Endodermal cell (in vitro differentiated cells): Measurements from ENCODE around the gene TYSND1. TPM values are rescaled to one million over a fixed set of nuclear protein-coding genes. Genes with fewer than 3 reads are reported as not detected.

Experiments used
- DNase-seq: peaks from one replicate; pipeline ENCODE4 v3.0.0-alpha.2; 2017
- H3K27ac ChIP-seq: 2 replicates; pipeline ENCODE4 v1.5.1; 2013; ENCODE audit warnings: mild to moderate bottlenecking, low read depth, low read length, moderate library complexity
- H3K27me3 ChIP-seq: 2 replicates; pipeline ENCODE4 v1.6.1; 2013; ENCODE audit warnings: mild to moderate bottlenecking, low read length, moderate library complexity; ENCODE audit not compliant: insufficient read depth, control insufficient read depth, poor library complexity, severe bottlenecking
- H3K36me3 ChIP-seq: 2 replicates; pipeline ENCODE4 v1.7.0; 2013; ENCODE audit warnings: mild to moderate bottlenecking, low read length, moderate library complexity; ENCODE audit not compliant: control insufficient read depth, insufficient read depth
- H3K4me1 ChIP-seq: one replicate; pipeline ENCODE4 v1.7.0; 2013; ENCODE audit warnings: low read length; ENCODE audit not compliant: control insufficient read depth, insufficient read depth
- H3K4me3 ChIP-seq: 2 replicates; pipeline ENCODE4 v1.5.1; 2013; ENCODE audit warnings: mild to moderate bottlenecking, low read length, moderate library complexity
- H3K9ac ChIP-seq: 2 replicates; pipeline ENCODE4 v1.6.1; 2013; ENCODE audit warnings: mild to moderate bottlenecking, low read length, moderate library complexity; ENCODE audit not compliant: poor library complexity, severe bottlenecking; ENCODE audit errors: extremely low read depth
- H3K9me3 ChIP-seq: 2 replicates; pipeline ENCODE4 v1.6.1; 2013; ENCODE audit warnings: mild to moderate bottlenecking, low read length, moderate library complexity; ENCODE audit not compliant: control insufficient read depth
- H3K27ac Mint-ChIP-seq: 2 replicates; pipeline ENCODE4 v1.8.0; 2020; ENCODE audit warnings: mixed read lengths
- H3K27me3 Mint-ChIP-seq: 2 replicates; pipeline ENCODE4 v1.8.0; 2021; ENCODE audit warnings: mild to moderate bottlenecking, mixed read lengths; ENCODE audit not compliant: insufficient read depth
- H3K36me3 Mint-ChIP-seq: 2 replicates; pipeline ENCODE4 v1.8.0; 2020; ENCODE audit warnings: low read depth, mixed read lengths
- H3K4me1 Mint-ChIP-seq: 2 replicates; pipeline ENCODE4 v1.8.0; 2020; ENCODE audit warnings: mixed read lengths
- H3K4me3 Mint-ChIP-seq: 2 replicates; pipeline ENCODE4 v1.8.0; 2020; ENCODE audit warnings: mild to moderate bottlenecking, moderate library complexity, mixed read lengths
- H3K9me3 Mint-ChIP-seq: 2 replicates; pipeline ENCODE4 v1.8.0; 2020; ENCODE audit warnings: mild to moderate bottlenecking, mixed read lengths
- WGBS, 2 experiments: methylation state at CpG; one replicate each; pipeline versions ENCODE4 v1.1.5 to v1.1.7; 2013; ENCODE audit warnings: missing lambda C conversion rate in 2 of 2, mixed read lengths in 1 of 2; ENCODE audit not compliant: insufficient coverage in 1 of 2, insufficient read length in 1 of 2; 5-methylcytosine and 5-hydroxymethylcytosine counted together
- total RNA-seq, 2 donors: library from RNA; stranded (reverse); fragmentation: NEBNext Ultra II Directional in 1 of 2; extraction: Animal tissue kit (Norgen Biotek cat#: 25700) in 1 of 2; gene quantifications; 2 replicates in 1 of 2; 3 replicates in 1 of 2; pipeline ENCODE4 v1.2.1, GENCODE V29; 2021
- TF ChIP-seq, protein P1 (sequence below): fragments of 200-600 bp; sonication (generic); conservative IDR thresholded peaks from 2 replicates; pipeline ENCODE4 v1.5.0; 2021; ENCODE audit warnings: antibody characterized with exemption, mild to moderate bottlenecking

The TYSND1 gene
- total RNA-seq, 2 donors from 2014 or later: 13.1 to 13.6 TPM

GRCh38 chr10:70092389-70092718 lies 54.1 kb downstream of the TYSND1 start:
- H3K36me3 Mint-ChIP-seq: peaks cover 81% of the 10 kb centered on the region
- H3K4me3 ChIP-seq: no peak overlapping the region
- H3K9me3 Mint-ChIP-seq: no peaks in the 10 kb centered on the region
- H3K4me1 Mint-ChIP-seq: no peaks in the 10 kb centered on the region
- H3K27me3 ChIP-seq: no peaks in the 10 kb centered on the region
- TF ChIP-seq, protein P1, sequence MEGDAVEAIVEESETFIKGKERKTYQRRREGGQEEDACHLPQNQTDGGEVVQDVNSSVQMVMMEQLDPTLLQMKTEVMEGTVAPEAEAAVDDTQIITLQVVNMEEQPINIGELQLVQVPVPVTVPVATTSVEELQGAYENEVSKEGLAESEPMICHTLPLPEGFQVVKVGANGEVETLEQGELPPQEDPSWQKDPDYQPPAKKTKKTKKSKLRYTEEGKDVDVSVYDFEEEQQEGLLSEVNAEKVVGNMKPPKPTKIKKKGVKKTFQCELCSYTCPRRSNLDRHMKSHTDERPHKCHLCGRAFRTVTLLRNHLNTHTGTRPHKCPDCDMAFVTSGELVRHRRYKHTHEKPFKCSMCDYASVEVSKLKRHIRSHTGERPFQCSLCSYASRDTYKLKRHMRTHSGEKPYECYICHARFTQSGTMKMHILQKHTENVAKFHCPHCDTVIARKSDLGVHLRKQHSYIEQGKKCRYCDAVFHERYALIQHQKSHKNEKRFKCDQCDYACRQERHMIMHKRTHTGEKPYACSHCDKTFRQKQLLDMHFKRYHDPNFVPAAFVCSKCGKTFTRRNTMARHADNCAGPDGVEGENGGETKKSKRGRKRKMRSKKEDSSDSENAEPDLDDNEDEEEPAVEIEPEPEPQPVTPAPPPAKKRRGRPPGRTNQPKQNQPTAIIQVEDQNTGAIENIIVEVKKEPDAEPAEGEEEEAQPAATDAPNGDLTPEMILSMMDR: no peak
- no peak overlapping the region for H3K9ac ChIP-seq
- 94 to 96% methylated on average over 7 of the region's 7 CpGs for WGBS, 2 experiments
- H3K4me3 Mint-ChIP-seq: no peak overlapping the region
- H3K27ac Mint-ChIP-seq: no peak overlapping the region
- H3K4me1 ChIP-seq: peaks cover 4% of the 10 kb centered on the region
- H3K27ac ChIP-seq: no peak overlapping the region
- no peaks in the 10 kb centered on the region for H3K9me3 ChIP-seq
- DNase-seq: no peak
- H3K36me3 ChIP-seq: peaks cover 91% of the 10 kb centered on the region
- no peaks in the 10 kb centered on the region for H3K27me3 Mint-ChIP-seq

GRCh38 chr10:70090951-70091350 lies 55.5 kb downstream of the TYSND1 start:
- no peak overlapping the region for H3K4me3 ChIP-seq
- peaks cover 87% of the 10 kb centered on the region for H3K36me3 ChIP-seq
- WGBS, 2 experiments: 94 to 100% methylated on average over 5 of the region's 5 CpGs

GRCh38 chr10:70090013-70090412 lies 56.5 kb downstream of the TYSND1 start:
- TF ChIP-seq, protein P1: no peak
- H3K36me3 ChIP-seq: peaks cover 84% of the 10 kb centered on the region
- 96 to 97% methylated on average over 8 of the region's 8 CpGs for WGBS, 2 experiments
- Mint-ChIP-seq H3K4me1 (no peaks in the 10 kb centered on the region), H3K27ac (no peak overlapping the region), H3K27me3 (no peaks in the 10 kb centered on the region), H3K9me3 (no peaks in the 10 kb centered on the region), H3K4me3 (no peak overlapping the region), H3K36me3 (peaks cover 70% of the 10 kb centered on the region)
- DNase-seq: no peak
- H3K27ac ChIP-seq: no peak overlapping the region
- no peaks in the 10 kb centered on the region for H3K4me1 ChIP-seq
- H3K4me3 ChIP-seq: no peak overlapping the region
- H3K9me3 ChIP-seq: no peaks in the 10 kb centered on the region
- H3K9ac ChIP-seq: no peak overlapping the region
- H3K27me3 ChIP-seq: no peaks in the 10 kb centered on the region

More at GRCh38 chr10:70090951-70091350, 55.5 kb downstream of the TYSND1 start:
- no peaks in the 10 kb centered on the region for H3K27me3 Mint-ChIP-seq
- Histone ChIP-seq H3K9me3 (no peaks in the 10 kb centered on the region), H3K27me3 (no peaks in the 10 kb centered on the region), H3K4me1 (no peaks in the 10 kb centered on the region), H3K27ac (no peak overlapping the region), H3K9ac (no peak overlapping the region)
- TF ChIP-seq, protein P1: no peak
- H3K4me3 Mint-ChIP-seq: no peak overlapping the region
- no peaks in the 10 kb centered on the region for H3K4me1 Mint-ChIP-seq
- H3K36me3 Mint-ChIP-seq: peaks cover 77% of the 10 kb centered on the region
- no peak overlapping the region for H3K27ac Mint-ChIP-seq
- no peaks in the 10 kb centered on the region for H3K9me3 Mint-ChIP-seq
- no peak for DNase-seq
